ENCODE measurements around the gene XPO6. TPM values are rescaled to one million over a fixed set of nuclear protein-coding genes. Genes with fewer than 3 reads are reported as not detected.
"Not testable (repeated sequence)": the region's sequence is repeated elsewhere in the genome, so short reads cannot be mapped to it uniquely, and the experiment has no call there.

Gene XPO6
- total and polyA plus RNA-seq, 4 donors, result 27.5 to 50.0 (median 36.0) TPM

DNA sequence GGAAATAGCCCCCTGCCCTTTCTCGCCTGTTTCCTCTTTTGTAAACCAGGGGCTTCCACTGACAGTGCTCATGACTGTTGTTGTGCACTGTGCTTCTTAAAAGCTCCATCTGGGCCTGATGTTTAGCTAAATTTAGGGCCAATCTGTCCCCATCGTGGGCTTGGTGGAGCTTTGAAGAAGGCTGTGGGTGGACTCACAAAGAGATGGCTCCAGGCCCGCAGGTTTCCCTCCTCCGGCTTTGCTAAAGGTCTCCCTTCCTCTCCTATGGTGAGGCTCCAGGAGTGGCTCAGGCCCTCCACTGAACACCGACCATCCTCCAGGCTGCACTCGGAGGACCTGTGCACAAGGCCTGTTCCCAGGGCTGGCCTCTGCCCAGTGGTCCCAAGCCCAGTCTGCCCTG lies 30.2 kb upstream of the XPO6 start (continued):
- TF ChIP-seq, protein P1, sequence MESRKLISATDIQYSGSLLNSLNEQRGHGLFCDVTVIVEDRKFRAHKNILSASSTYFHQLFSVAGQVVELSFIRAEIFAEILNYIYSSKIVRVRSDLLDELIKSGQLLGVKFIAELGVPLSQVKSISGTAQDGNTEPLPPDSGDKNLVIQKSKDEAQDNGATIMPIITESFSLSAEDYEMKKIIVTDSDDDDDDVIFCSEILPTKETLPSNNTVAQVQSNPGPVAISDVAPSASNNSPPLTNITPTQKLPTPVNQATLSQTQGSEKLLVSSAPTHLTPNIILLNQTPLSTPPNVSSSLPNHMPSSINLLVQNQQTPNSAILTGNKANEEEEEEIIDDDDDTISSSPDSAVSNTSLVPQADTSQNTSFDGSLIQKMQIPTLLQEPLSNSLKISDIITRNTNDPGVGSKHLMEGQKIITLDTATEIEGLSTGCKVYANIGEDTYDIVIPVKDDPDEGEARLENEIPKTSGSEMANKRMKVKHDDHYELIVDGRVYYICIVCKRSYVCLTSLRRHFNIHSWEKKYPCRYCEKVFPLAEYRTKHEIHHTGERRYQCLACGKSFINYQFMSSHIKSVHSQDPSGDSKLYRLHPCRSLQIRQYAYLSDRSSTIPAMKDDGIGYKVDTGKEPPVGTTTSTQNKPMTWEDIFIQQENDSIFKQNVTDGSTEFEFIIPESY (IDR thresholded peaks at IDR 0.05), result no peak
- TF ChIP-seq NR2F2 (IDR thresholded peaks at IDR 0.05) (no peak), HNF4G (IDR thresholded peaks at IDR 0.05) (no peak)
- TF ChIP-seq, protein P2, sequence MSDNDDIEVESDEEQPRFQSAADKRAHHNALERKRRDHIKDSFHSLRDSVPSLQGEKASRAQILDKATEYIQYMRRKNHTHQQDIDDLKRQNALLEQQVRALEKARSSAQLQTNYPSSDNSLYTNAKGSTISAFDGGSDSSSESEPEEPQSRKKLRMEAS (IDR thresholded peaks at IDR 0.05), result no peak

DNA sequence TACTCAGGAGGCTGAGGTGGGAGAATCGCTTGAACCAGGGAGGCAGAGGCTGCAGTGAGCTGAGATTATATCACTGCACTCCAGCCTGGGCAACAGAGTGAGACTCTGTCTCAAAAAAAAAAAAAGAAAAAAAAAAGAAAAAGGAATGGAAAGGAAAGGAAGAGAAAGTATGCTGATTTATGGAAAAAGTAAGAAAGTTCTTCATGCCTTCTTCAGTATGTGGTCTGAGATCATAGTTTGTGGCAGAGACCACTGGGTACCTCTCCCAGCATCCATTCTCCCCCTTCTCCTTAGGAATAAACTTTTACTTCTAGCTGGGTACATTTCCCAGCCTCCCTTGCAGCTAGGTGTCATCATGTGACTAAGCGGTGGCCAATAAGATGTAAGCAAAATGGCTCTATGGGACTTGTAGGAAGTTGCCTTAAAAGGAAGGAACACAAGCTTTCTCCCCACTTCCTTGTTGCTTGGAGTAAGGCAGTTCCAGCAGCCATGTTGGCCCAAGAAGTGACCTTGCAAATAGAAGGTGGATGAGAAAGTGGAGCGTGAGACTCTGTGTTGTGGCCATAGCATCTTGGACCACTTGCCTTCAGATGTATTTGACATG lies 26.1 kb upstream of the XPO6 start:
- WGBS, result 96% methylated on average over 3 of the region's 3 CpGs

DNA sequence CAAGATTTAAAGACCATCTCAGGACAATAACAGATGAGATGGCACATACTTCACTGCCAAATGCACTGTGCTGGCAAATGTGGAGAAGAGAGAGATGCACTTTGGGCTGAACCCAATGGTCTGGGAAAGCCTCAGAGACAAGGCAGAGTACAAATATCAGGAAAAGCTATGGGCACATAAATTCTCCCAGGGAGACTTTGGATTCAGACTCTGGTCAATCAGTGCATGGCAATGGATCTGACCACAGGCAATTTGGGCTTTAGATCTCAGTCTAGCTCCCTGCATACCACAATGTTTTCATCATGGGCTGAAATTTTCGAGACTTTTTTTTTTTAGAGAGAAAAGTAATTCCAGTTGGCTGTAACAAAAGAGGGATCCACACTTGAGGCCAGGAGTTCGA lies 20.0 kb upstream of the XPO6 start:
- WGBS, result 81% methylated on average over 2 of the region's 2 CpGs
- no peaks in the 10 kb centered on the region for H3K9me3 ChIP-seq (ENCODE audit: control insufficient read depth in 4 of 4, low read length in 3 of 4)
- H3K4me1 ChIP-seq (ENCODE audit: control insufficient read depth in 4 of 4, insufficient read depth in 4 of 4, low read length in 3 of 4), result no peaks in the 10 kb centered on the region
- no peak overlapping the region for H3K9ac ChIP-seq (ENCODE audit: low read depth in 1 of 2, low read length in 2 of 2)
- no peak for DNase-seq (ENCODE audit: low spot score)
- H3K36me3 ChIP-seq (ENCODE audit: control insufficient read depth in 4 of 4, insufficient read depth in 3 of 4, low read depth in 1 of 4, low read length in 3 of 4), result no peaks in the 10 kb centered on the region
- H3K27ac ChIP-seq (ENCODE audit: low read depth in 1 of 2, low read length in 2 of 2), result no peak overlapping the region
- H3K27me3 ChIP-seq (ENCODE audit: control insufficient read depth in 4 of 4, insufficient read depth in 4 of 4, low read length in 3 of 4), result peaks cover 0 to 5% (median 0%) of the 10 kb centered on the region in 4 donors
- no peak overlapping the region for H3K4me3 ChIP-seq (ENCODE audit: low read depth in 1 of 3, low read length in 3 of 3)
- TF ChIP-seq, protein P3, sequence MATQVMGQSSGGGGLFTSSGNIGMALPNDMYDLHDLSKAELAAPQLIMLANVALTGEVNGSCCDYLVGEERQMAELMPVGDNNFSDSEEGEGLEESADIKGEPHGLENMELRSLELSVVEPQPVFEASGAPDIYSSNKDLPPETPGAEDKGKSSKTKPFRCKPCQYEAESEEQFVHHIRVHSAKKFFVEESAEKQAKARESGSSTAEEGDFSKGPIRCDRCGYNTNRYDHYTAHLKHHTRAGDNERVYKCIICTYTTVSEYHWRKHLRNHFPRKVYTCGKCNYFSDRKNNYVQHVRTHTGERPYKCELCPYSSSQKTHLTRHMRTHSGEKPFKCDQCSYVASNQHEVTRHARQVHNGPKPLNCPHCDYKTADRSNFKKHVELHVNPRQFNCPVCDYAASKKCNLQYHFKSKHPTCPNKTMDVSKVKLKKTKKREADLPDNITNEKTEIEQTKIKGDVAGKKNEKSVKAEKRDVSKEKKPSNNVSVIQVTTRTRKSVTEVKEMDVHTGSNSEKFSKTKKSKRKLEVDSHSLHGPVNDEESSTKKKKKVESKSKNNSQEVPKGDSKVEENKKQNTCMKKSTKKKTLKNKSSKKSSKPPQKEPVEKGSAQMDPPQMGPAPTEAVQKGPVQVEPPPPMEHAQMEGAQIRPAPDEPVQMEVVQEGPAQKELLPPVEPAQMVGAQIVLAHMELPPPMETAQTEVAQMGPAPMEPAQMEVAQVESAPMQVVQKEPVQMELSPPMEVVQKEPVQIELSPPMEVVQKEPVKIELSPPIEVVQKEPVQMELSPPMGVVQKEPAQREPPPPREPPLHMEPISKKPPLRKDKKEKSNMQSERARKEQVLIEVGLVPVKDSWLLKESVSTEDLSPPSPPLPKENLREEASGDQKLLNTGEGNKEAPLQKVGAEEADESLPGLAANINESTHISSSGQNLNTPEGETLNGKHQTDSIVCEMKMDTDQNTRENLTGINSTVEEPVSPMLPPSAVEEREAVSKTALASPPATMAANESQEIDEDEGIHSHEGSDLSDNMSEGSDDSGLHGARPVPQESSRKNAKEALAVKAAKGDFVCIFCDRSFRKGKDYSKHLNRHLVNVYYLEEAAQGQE (IDR thresholded peaks at IDR 0.05), result no peak
- TF ChIP-seq HNF4G (IDR thresholded peaks at IDR 0.05), result no peak
- TF ChIP-seq EGR1 (IDR thresholded peaks at IDR 0.05; ENCODE audit: low read depth in 2 of 2), result no peak
- TF ChIP-seq, protein P4, sequence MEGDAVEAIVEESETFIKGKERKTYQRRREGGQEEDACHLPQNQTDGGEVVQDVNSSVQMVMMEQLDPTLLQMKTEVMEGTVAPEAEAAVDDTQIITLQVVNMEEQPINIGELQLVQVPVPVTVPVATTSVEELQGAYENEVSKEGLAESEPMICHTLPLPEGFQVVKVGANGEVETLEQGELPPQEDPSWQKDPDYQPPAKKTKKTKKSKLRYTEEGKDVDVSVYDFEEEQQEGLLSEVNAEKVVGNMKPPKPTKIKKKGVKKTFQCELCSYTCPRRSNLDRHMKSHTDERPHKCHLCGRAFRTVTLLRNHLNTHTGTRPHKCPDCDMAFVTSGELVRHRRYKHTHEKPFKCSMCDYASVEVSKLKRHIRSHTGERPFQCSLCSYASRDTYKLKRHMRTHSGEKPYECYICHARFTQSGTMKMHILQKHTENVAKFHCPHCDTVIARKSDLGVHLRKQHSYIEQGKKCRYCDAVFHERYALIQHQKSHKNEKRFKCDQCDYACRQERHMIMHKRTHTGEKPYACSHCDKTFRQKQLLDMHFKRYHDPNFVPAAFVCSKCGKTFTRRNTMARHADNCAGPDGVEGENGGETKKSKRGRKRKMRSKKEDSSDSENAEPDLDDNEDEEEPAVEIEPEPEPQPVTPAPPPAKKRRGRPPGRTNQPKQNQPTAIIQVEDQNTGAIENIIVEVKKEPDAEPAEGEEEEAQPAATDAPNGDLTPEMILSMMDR (IDR thresholded peaks at IDR 0.05; ENCODE audit: low read depth, low read length, missing input control), result no peak
- TF ChIP-seq, protein P5, sequence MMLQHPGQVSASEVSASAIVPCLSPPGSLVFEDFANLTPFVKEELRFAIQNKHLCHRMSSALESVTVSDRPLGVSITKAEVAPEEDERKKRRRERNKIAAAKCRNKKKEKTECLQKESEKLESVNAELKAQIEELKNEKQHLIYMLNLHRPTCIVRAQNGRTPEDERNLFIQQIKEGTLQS (IDR thresholded peaks at IDR 0.05), result no peak

More for the DNA sequence above, 26.1 kb upstream of the XPO6 start:
- Histone ChIP-seq H3K4me1 (ENCODE audit: control insufficient read depth in 4 of 4, insufficient read depth in 4 of 4, low read length in 3 of 4) (no peaks in the 10 kb centered on the region), H3K9me3 (ENCODE audit: control insufficient read depth in 4 of 4, low read length in 3 of 4) (peaks cover 0 to 5% (median 4%) of the 10 kb centered on the region in 4 donors), H3K4me3 (ENCODE audit: low read depth in 1 of 3, low read length in 3 of 3) (no peak overlapping the region), H3K36me3 (ENCODE audit: control insufficient read depth in 4 of 4, insufficient read depth in 3 of 4, low read depth in 1 of 4, low read length in 3 of 4) (no peaks in the 10 kb centered on the region), H3K9ac (ENCODE audit: low read depth in 1 of 2, low read length in 2 of 2) (no peak overlapping the region), H3K27me3 (ENCODE audit: control insufficient read depth in 4 of 4, insufficient read depth in 4 of 4, low read length in 3 of 4) (peaks cover 0 to 5% (median 0%) of the 10 kb centered on the region in 4 donors), H3K27ac (ENCODE audit: low read depth in 1 of 2, low read length in 2 of 2) (no peak overlapping the region)
- TF ChIP-seq EGR1 (IDR thresholded peaks at IDR 0.05; ENCODE audit: low read depth in 2 of 2), result no peak
- no peak for TF ChIP-seq HNF4G (IDR thresholded peaks at IDR 0.05)
- no peak for DNase-seq (ENCODE audit: low spot score)

DNA sequence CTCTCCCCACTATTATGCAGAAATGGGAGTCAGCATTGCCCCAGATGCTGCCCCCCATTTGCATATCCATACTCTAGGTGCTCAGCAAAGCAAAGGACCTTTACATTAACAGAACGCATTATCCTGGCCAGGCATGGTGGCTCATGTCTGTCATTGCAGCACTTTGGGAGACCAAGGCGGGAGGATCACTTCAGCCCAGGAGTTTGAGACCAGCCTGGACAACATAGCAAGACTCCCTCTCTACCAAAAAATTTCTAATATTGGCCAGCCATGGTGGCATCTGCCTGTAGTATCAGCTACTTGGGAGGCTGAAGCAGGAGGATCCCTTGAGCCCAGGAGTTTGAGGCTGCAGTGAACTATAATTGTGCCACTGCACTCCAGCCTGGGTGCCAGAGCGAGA lies 12.1 kb upstream of the XPO6 start:
- H3K4me3 ChIP-seq (ENCODE audit: low read depth in 1 of 3, low read length in 3 of 3); H3K4me1 ChIP-seq (ENCODE audit: control insufficient read depth in 4 of 4, insufficient read depth in 4 of 4, low read length in 3 of 4); H3K9ac ChIP-seq (ENCODE audit: low read depth in 1 of 2, low read length in 2 of 2); H3K36me3 ChIP-seq (ENCODE audit: control insufficient read depth in 4 of 4, insufficient read depth in 3 of 4, low read depth in 1 of 4, low read length in 3 of 4); DNase-seq (ENCODE audit: low spot score); H3K27ac ChIP-seq (ENCODE audit: low read depth in 1 of 2, low read length in 2 of 2); H3K27me3 ChIP-seq (ENCODE audit: control insufficient read depth in 4 of 4, insufficient read depth in 4 of 4, low read length in 3 of 4); H3K9me3 ChIP-seq (ENCODE audit: control insufficient read depth in 4 of 4, low read length in 3 of 4): not testable (repeated sequence)
- WGBS, result 92% methylated on average over 3 of the region's 3 CpGs

DNA sequence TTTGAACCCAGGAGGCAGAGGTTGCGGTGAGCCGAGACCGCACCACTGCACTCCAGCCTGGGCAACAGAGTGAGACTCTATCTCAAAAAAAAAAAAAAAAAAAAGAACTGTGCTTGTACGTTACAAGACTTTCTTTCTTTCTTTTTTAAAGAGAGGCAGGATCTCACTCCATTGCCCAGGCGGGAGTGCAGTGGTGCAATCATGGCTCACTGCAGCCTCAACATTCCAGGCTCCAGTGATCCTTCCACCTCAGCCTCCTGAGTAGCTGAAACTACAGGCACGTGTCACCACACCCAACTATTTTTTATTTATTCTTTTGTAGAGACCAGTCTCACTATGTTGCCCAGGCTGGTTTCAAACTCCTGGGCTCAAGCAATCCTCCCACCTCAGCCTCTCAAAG lies 8.0 kb upstream of the XPO6 start:
- not testable (repeated sequence) for H3K27me3 ChIP-seq (ENCODE audit: control insufficient read depth in 4 of 4, insufficient read depth in 4 of 4, low read length in 3 of 4); DNase-seq (ENCODE audit: low spot score); H3K4me1 ChIP-seq (ENCODE audit: control insufficient read depth in 4 of 4, insufficient read depth in 4 of 4, low read length in 3 of 4); H3K9ac ChIP-seq (ENCODE audit: low read depth in 1 of 2, low read length in 2 of 2); H3K9me3 ChIP-seq (ENCODE audit: control insufficient read depth in 4 of 4, low read length in 3 of 4); H3K27ac ChIP-seq (ENCODE audit: low read depth in 1 of 2, low read length in 2 of 2); H3K36me3 ChIP-seq (ENCODE audit: control insufficient read depth in 4 of 4, insufficient read depth in 3 of 4, low read depth in 1 of 4, low read length in 3 of 4); H3K4me3 ChIP-seq (ENCODE audit: low read depth in 1 of 3, low read length in 3 of 3)
- 96% methylated on average over 6 of the region's 6 CpGs for WGBS
